ENCODE data around the gene CDKN2B-AS1. TPM values are rescaled to one million over a fixed set of nuclear protein-coding genes. Genes with fewer than 3 reads are reported as not detected.

CDKN2B-AS1 gene
- polyA plus RNA-seq, 2 donors = 0.28 to 0.47 TPM

DNA sequence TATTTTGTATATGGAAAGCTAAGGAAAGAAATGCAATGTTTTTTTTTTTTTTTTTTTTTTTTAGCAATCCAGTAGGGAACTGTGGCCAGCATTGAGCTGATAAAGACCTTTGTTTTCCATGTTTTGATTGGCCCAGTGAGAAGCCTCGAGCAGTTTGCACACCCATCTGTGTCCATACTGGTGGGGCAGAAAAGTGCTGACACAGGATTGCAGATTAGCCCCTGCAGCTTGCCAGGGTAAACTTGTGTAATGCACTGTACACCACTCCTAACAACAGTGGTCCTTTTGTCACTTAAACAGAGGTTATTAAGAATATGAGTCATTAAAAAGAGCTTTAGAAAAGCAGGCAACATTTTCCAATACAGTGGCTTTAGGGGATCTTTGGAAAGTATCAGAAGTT lies 147.3 kb downstream of the CDKN2B-AS1 start:
- Histone ChIP-seq H3K27ac (ENCODE audit: low read depth in 2 of 2, low read length in 1 of 2) (no peak overlapping the region), H3K4me1 (ENCODE audit: control insufficient read depth in 2 of 2, insufficient read depth in 2 of 2, low read length in 1 of 2) (no peaks in the 10 kb centered on the region), H3K9me3 (ENCODE audit: control insufficient read depth in 2 of 2, insufficient read depth in 1 of 2, low read depth in 1 of 2, low read length in 1 of 2) (no peaks in the 10 kb centered on the region), H3K4me3 (ENCODE audit: low read depth in 1 of 2, low read length in 2 of 2) (no peak overlapping the region), H3K27me3 (ENCODE audit: control insufficient read depth in 1 of 2, insufficient read depth in 2 of 2, low read length in 2 of 2) (no peaks in the 10 kb centered on the region), H3K36me3 (ENCODE audit: control insufficient read depth in 2 of 2, insufficient read depth in 2 of 2, low read length in 1 of 2) (no peaks in the 10 kb centered on the region)
- WGBS, 2 donors = 18 to 26% methylated on average over 1 of the region's 1 CpG

DNA sequence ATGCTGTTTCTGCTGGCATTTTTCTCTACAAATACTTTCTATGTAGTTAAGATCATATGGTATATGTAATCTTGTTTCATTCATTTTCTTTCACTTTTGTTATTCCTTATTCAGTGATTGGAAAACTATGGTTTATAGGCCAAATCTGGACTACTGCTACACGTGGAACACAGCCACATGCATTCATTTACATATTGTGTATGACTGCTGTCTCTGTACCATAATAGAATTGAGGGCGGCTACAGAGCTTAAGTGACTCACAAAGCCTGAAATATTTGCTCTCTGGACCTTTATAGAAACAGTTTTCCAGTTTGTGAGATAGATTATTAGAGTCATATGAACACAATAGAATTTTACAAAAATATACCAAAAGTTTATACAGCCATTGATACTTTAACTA lies 148.1 kb downstream of the CDKN2B-AS1 start:
- H3K36me3 ChIP-seq (ENCODE audit: control insufficient read depth in 2 of 2, insufficient read depth in 2 of 2, low read length in 1 of 2) = no peaks in the 10 kb centered on the region
- H3K27ac ChIP-seq (ENCODE audit: low read depth in 2 of 2, low read length in 1 of 2) = no peak overlapping the region
- no peak overlapping the region for H3K4me3 ChIP-seq (ENCODE audit: low read depth in 1 of 2, low read length in 2 of 2)
- no peaks in the 10 kb centered on the region for H3K9me3 ChIP-seq (ENCODE audit: control insufficient read depth in 2 of 2, insufficient read depth in 1 of 2, low read depth in 1 of 2, low read length in 1 of 2)
- no peaks in the 10 kb centered on the region for H3K4me1 ChIP-seq (ENCODE audit: control insufficient read depth in 2 of 2, insufficient read depth in 2 of 2, low read length in 1 of 2)
- 27 to 32% methylated on average over 2 of the region's 2 CpGs for WGBS, 2 donors
- H3K27me3 ChIP-seq (ENCODE audit: control insufficient read depth in 1 of 2, insufficient read depth in 2 of 2, low read length in 2 of 2) = no peaks in the 10 kb centered on the region

DNA sequence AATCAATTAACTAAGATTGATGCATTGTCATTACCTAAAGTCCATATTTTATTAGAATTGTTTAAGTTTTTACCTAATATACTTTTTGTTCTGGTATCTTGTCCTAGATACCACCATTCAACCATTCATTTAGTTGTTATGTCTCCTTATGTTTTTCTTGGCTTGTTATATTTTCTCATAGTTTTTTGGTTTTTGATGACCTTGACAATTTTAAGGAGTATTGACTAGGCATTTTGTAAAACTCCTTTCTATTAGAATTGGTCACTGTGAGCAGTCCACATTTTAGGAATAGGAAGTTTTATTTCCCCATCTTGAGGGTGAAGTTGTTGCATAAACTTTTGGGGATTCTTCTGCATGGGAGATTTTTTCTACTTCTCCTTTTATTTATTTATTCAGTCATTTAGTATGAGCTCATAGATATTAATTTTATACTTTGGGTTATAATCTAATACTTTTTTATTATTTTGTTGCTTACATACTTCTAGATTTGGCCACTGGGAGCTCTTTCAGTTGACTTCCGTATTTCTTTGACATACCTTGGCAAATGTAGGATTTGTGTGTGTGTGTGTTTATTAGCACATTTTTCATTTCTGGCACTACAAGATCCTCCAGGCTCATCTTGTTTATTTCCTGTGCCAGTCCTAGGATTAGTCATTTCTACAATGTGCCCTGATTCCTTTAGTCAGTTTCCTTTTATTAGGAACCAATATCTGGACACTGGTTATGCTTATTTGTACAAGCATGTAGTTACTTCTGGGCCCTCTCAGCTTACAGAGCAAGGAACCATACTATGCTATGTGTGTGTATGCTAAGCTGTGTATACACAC lies 149.4 kb downstream of the CDKN2B-AS1 start:
- 28 to 29% methylated on average over 1 of the region's 1 CpG for WGBS, 2 donors
- H3K27ac ChIP-seq (ENCODE audit: low read depth in 2 of 2, low read length in 1 of 2) = no peak overlapping the region
- no peaks in the 10 kb centered on the region for H3K4me1 ChIP-seq (ENCODE audit: control insufficient read depth in 2 of 2, insufficient read depth in 2 of 2, low read length in 1 of 2)
- H3K36me3 ChIP-seq (ENCODE audit: control insufficient read depth in 2 of 2, insufficient read depth in 2 of 2, low read length in 1 of 2) = no peaks in the 10 kb centered on the region
- no peaks in the 10 kb centered on the region for H3K9me3 ChIP-seq (ENCODE audit: control insufficient read depth in 2 of 2, insufficient read depth in 1 of 2, low read depth in 1 of 2, low read length in 1 of 2)
- no peaks in the 10 kb centered on the region for H3K27me3 ChIP-seq (ENCODE audit: control insufficient read depth in 1 of 2, insufficient read depth in 2 of 2, low read length in 2 of 2)
- no peak overlapping the region for H3K4me3 ChIP-seq (ENCODE audit: low read depth in 1 of 2, low read length in 2 of 2)

DNA sequence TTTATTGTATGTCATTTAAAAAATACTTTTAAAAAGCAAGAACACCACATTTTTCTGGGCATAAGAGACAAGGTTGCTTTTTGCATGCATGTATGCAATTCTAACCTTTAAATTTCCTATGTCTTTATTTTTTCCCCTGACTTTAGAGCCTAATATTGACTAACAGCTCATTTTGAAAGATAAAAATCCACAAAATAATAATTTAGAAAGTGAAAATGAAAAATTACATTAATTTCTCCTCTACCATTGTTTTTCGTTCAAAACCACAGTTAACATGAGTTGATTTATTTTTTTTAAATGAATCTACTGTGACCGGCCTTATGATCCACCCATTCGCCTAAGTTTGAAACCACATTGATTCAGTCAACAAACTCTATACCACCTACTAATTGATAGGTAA lies 152.0 kb downstream of the CDKN2B-AS1 start:
- H3K27ac ChIP-seq (ENCODE audit: low read depth in 2 of 2, low read length in 1 of 2) = no peak overlapping the region
- 78 to 79% methylated on average over 3 of the region's 3 CpGs for WGBS, 2 donors

DNA sequence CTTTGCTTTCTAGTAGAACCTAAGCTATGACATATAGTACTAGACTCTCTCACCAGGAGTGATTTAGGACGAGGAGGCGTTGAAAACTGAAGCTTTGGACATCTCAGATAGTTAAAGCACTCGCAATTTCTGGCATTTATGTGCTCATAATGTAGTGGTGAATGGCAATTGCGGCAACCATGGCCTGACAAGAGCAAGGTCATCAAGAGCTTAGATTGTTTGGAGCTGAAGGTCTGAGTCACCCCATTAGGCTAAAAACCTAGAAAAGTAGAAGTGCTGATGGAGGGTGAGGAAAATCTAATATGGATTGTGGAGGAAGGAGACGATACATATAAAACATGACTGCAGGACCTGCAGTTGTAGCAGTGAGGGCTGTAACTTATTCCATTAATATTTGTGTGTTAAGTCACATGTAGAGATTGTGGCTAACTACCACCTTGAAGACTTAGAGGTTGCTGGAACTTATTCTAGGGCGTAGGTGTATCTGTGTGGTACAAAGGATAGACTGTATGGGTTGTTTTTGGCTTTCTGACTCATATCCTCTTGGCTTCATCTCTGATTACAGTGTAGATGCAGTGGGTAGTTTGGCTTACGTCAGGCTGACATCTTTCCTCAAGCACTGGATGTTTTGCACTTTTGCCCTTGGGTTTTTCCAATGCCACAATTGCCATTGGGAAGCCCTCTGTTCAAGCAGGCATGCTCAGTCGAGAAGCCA lies 153.4 kb downstream of the CDKN2B-AS1 start:
- H3K4me3 ChIP-seq (ENCODE audit: low read depth in 1 of 2, low read length in 2 of 2) = no peak overlapping the region
- H3K27me3 ChIP-seq (ENCODE audit: control insufficient read depth in 1 of 2, insufficient read depth in 2 of 2, low read length in 2 of 2) = no peaks in the 10 kb centered on the region
- no peaks in the 10 kb centered on the region for H3K4me1 ChIP-seq (ENCODE audit: control insufficient read depth in 2 of 2, insufficient read depth in 2 of 2, low read length in 1 of 2)
- H3K36me3 ChIP-seq (ENCODE audit: control insufficient read depth in 2 of 2, insufficient read depth in 2 of 2, low read length in 1 of 2) = no peaks in the 10 kb centered on the region
- no peak overlapping the region for H3K27ac ChIP-seq (ENCODE audit: low read depth in 2 of 2, low read length in 1 of 2)
- H3K9me3 ChIP-seq (ENCODE audit: control insufficient read depth in 2 of 2, insufficient read depth in 1 of 2, low read depth in 1 of 2, low read length in 1 of 2) = no peaks in the 10 kb centered on the region
- WGBS, 2 donors = 72 to 74% methylated on average over 8 of the region's 8 CpGs

More for the DNA sequence above, 152.0 kb downstream of the CDKN2B-AS1 start:
- H3K9me3 ChIP-seq (ENCODE audit: control insufficient read depth in 2 of 2, insufficient read depth in 1 of 2, low read depth in 1 of 2, low read length in 1 of 2) = no peaks in the 10 kb centered on the region
- no peak overlapping the region for H3K4me3 ChIP-seq (ENCODE audit: low read depth in 1 of 2, low read length in 2 of 2)
- H3K36me3 ChIP-seq (ENCODE audit: control insufficient read depth in 2 of 2, insufficient read depth in 2 of 2, low read length in 1 of 2) = no peaks in the 10 kb centered on the region
- no peaks in the 10 kb centered on the region for H3K4me1 ChIP-seq (ENCODE audit: control insufficient read depth in 2 of 2, insufficient read depth in 2 of 2, low read length in 1 of 2)
- H3K27me3 ChIP-seq (ENCODE audit: control insufficient read depth in 1 of 2, insufficient read depth in 2 of 2, low read length in 2 of 2) = no peaks in the 10 kb centered on the region

DNA sequence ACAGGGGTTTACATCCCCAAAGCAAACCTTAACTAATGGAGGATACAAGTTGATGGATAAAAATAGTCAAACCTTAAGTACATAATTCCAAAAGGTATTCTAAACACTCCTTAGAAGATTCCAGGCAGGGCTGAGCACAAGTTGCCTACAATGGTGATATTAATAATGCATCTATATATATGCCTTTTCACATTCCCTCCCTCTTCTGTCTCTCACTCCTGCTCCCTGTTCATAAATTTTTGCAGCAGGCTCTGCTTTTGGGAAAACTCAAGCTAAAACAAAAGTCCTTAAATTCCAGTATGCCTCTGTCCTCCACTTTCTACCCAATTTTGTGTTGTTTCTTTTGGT lies 153.9 kb downstream of the CDKN2B-AS1 start:
- Histone ChIP-seq H3K27ac (ENCODE audit: low read depth in 2 of 2, low read length in 1 of 2) (no peak overlapping the region), H3K9me3 (ENCODE audit: control insufficient read depth in 2 of 2, insufficient read depth in 1 of 2, low read depth in 1 of 2, low read length in 1 of 2) (no peaks in the 10 kb centered on the region), H3K4me3 (ENCODE audit: low read depth in 1 of 2, low read length in 2 of 2) (no peak overlapping the region), H3K36me3 (ENCODE audit: control insufficient read depth in 2 of 2, insufficient read depth in 2 of 2, low read length in 1 of 2) (no peaks in the 10 kb centered on the region), H3K27me3 (ENCODE audit: control insufficient read depth in 1 of 2, insufficient read depth in 2 of 2, low read length in 2 of 2) (no peaks in the 10 kb centered on the region), H3K4me1 (ENCODE audit: control insufficient read depth in 2 of 2, insufficient read depth in 2 of 2, low read length in 1 of 2) (no peaks in the 10 kb centered on the region)

DNA sequence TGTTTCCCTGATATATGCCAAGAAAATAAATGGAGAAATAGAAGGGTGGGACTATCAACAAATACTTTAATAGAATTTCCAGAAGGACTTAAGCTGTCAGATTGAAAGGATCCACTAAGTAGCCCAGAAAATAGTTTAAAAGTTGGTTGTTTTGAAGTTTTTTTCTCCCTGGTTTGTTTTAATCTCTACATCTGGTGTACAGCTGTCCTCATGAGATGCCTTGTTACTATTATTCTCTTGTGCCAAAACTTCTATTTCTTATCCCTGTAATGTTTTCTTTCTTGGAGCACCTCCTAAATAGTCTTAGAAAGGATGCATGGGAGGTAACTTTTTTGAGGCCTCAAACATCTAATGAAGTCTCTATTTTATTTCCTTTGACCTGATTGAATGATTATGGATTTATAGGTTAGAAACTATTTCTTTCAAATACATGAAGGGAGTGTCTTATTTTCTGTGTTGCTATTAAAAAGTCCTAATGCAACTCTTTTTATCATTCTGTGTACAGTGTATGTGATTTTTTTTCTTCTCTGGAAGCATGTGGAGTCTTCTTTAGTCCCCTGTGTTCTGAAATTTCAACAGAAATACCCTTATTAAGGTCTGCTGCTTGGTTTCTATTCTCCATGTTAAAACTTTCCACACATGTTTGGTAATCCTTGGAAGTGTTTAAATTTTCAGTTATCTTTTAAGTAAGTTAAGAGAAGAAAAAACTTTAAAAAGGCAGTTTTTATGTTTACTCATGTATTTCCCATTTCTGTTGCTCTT lies 154.5 kb downstream of the CDKN2B-AS1 start:
- Histone ChIP-seq H3K4me3 (ENCODE audit: low read depth in 1 of 2, low read length in 2 of 2) (no peak overlapping the region), H3K27me3 (ENCODE audit: control insufficient read depth in 1 of 2, insufficient read depth in 2 of 2, low read length in 2 of 2) (no peaks in the 10 kb centered on the region), H3K27ac (ENCODE audit: low read depth in 2 of 2, low read length in 1 of 2) (no peak overlapping the region)

DNA sequence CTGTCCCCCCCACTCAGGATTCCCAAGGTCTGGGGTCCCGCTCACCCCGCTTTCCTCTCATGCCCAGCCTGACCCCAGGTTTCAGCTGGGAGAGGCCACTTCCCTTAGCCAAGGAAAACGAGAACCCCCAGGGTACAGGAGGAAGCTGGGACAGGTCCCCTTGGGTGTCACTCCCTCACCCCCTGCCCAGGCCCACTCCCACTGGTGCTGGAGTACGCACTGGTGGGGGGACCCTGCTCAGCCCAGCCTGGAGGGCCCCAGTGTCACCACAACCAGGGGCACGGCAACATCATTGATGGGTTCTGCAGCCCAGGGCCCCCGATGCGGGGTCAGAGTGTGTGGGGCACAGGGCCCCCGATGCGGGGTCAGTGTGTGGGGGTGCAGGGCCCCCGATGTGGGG lies 159.5 kb downstream of the CDKN2B-AS1 start:
- Histone ChIP-seq H3K9me3 (ENCODE audit: control insufficient read depth in 2 of 2, insufficient read depth in 1 of 2, low read depth in 1 of 2, low read length in 1 of 2) (no peaks in the 10 kb centered on the region), H3K27me3 (ENCODE audit: control insufficient read depth in 1 of 2, insufficient read depth in 2 of 2, low read length in 2 of 2) (no peaks in the 10 kb centered on the region), H3K27ac (ENCODE audit: low read depth in 2 of 2, low read length in 1 of 2) (no peak overlapping the region), H3K36me3 (ENCODE audit: control insufficient read depth in 2 of 2, insufficient read depth in 2 of 2, low read length in 1 of 2) (no peaks in the 10 kb centered on the region), H3K4me1 (ENCODE audit: control insufficient read depth in 2 of 2, insufficient read depth in 2 of 2, low read length in 1 of 2) (no peaks in the 10 kb centered on the region), H3K4me3 (ENCODE audit: low read depth in 1 of 2, low read length in 2 of 2) (no peak overlapping the region)
- WGBS, 2 donors = 94% methylated on average over 10 of the region's 10 CpGs

More for the DNA sequence above, 154.5 kb downstream of the CDKN2B-AS1 start:
- Histone ChIP-seq H3K9me3 (ENCODE audit: control insufficient read depth in 2 of 2, insufficient read depth in 1 of 2, low read depth in 1 of 2, low read length in 1 of 2) (no peaks in the 10 kb centered on the region), H3K4me1 (ENCODE audit: control insufficient read depth in 2 of 2, insufficient read depth in 2 of 2, low read length in 1 of 2) (no peaks in the 10 kb centered on the region), H3K36me3 (ENCODE audit: control insufficient read depth in 2 of 2, insufficient read depth in 2 of 2, low read length in 1 of 2) (no peaks in the 10 kb centered on the region)

DNA sequence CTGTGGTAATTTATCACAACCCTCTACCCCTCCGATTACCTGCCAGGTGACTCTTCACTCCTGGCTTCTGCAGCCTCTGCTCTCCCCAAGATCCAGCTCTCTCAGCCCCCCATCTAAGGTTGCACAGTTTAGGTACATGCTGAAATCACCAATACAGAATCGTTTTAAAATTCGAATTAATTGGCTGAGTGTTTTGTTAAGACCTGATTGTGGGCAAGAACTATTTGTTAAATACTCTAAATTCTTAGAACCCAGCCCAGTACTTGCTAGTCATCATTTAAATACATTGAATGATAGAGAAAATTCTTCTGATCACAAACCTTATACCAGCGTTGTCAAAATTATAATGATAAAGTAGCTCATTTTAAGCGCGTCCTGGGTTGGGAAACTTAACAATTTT lies 162.0 kb downstream of the CDKN2B-AS1 start:
- H3K4me1 ChIP-seq (ENCODE audit: control insufficient read depth in 2 of 2, insufficient read depth in 2 of 2, low read length in 1 of 2) = no peaks in the 10 kb centered on the region
- H3K36me3 ChIP-seq (ENCODE audit: control insufficient read depth in 2 of 2, insufficient read depth in 2 of 2, low read length in 1 of 2) = no peaks in the 10 kb centered on the region
- H3K9me3 ChIP-seq (ENCODE audit: control insufficient read depth in 2 of 2, insufficient read depth in 1 of 2, low read depth in 1 of 2, low read length in 1 of 2) = no peaks in the 10 kb centered on the region
- no peaks in the 10 kb centered on the region for H3K27me3 ChIP-seq (ENCODE audit: control insufficient read depth in 1 of 2, insufficient read depth in 2 of 2, low read length in 2 of 2)
- no peak overlapping the region for H3K4me3 ChIP-seq (ENCODE audit: low read depth in 1 of 2, low read length in 2 of 2)
- WGBS, 2 donors = 84 to 87% methylated on average over 6 of the region's 6 CpGs
- no peak overlapping the region for H3K27ac ChIP-seq (ENCODE audit: low read depth in 2 of 2, low read length in 1 of 2)

Data from esophagus (tissue), 2 donors.